Fibroblast of villous mesenchyme (primary cell): ENCODE measurements around the gene DNAH7. TPM values are rescaled to one million over a fixed set of nuclear protein-coding genes. Genes with fewer than 3 reads are reported as not detected.

Source experiments
- DNase-seq: peaks from one replicate; pipeline ENCODE4 v3.0.0-alpha.2; 2010; ENCODE audit warnings: low read depth
- H3K4me3 ChIP-seq: 2 replicates; pipeline ENCODE4 v1.5.1; 2011; ENCODE audit warnings: low read depth, mild to moderate bottlenecking, low read length
- total RNA-seq: library from RNA; depleted of rRNA; stranded (reverse); fragments of >200 nt; gene quantifications from 2 replicates; pipeline ENCODE4 v1.2.3, GENCODE V29; 2012
- TF ChIP-seq, protein P1 (sequence below): IDR thresholded peaks from 2 replicates; pipeline ENCODE4 v1.5.1; 2012; ENCODE audit warnings: low read depth, mild to moderate bottlenecking, low read length; ENCODE audit not compliant: insufficient read depth

Gene DNAH7
- total RNA-seq, 1 donor = under 0.01 TPM

DNA sequence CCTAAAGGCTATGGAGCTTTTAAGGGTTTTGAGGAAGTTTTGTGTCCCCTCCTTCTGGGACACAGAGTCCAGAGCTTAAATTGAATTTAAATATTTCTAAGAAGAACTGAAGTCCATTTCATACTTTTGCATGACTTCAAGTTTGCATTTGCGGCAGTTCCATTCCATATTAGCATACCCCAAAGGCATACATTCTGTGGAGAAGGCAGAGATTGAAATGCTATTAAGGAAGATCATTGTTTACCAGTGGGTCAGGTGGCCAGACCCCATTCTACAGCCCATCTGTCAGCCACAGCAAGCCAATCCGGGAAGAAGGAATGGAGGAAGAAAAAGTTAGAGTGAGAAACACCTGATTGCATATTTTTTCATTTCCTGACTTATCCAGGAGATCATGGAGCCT, 75.0 kb downstream of the DNAH7 start:
- no peak overlapping the region for H3K4me3 ChIP-seq
- no peak for DNase-seq
- TF ChIP-seq, protein P1, sequence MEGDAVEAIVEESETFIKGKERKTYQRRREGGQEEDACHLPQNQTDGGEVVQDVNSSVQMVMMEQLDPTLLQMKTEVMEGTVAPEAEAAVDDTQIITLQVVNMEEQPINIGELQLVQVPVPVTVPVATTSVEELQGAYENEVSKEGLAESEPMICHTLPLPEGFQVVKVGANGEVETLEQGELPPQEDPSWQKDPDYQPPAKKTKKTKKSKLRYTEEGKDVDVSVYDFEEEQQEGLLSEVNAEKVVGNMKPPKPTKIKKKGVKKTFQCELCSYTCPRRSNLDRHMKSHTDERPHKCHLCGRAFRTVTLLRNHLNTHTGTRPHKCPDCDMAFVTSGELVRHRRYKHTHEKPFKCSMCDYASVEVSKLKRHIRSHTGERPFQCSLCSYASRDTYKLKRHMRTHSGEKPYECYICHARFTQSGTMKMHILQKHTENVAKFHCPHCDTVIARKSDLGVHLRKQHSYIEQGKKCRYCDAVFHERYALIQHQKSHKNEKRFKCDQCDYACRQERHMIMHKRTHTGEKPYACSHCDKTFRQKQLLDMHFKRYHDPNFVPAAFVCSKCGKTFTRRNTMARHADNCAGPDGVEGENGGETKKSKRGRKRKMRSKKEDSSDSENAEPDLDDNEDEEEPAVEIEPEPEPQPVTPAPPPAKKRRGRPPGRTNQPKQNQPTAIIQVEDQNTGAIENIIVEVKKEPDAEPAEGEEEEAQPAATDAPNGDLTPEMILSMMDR = no peak

DNA sequence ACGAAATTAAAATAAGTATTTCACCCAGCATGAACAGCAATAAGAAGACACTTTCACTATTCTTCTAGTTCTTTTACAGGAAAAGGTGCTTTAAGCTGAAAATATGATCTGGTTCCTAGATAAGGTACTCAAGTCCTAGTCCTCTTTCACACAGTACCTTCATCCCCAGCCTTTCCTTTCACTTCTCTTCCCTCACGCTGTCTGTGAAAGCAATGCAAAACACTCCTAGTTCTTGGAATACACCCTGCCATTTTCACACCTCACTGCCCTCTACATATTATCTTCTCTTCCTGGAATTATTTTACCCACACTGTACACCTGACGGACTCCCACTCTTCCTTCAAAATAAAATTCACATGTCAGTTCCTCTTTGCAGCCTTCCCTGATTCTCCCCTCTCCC, 82.9 kb downstream of the DNAH7 start:
- no peak overlapping the region for H3K4me3 ChIP-seq
- TF ChIP-seq, protein P1 = no peak
- no peak for DNase-seq

DNA sequence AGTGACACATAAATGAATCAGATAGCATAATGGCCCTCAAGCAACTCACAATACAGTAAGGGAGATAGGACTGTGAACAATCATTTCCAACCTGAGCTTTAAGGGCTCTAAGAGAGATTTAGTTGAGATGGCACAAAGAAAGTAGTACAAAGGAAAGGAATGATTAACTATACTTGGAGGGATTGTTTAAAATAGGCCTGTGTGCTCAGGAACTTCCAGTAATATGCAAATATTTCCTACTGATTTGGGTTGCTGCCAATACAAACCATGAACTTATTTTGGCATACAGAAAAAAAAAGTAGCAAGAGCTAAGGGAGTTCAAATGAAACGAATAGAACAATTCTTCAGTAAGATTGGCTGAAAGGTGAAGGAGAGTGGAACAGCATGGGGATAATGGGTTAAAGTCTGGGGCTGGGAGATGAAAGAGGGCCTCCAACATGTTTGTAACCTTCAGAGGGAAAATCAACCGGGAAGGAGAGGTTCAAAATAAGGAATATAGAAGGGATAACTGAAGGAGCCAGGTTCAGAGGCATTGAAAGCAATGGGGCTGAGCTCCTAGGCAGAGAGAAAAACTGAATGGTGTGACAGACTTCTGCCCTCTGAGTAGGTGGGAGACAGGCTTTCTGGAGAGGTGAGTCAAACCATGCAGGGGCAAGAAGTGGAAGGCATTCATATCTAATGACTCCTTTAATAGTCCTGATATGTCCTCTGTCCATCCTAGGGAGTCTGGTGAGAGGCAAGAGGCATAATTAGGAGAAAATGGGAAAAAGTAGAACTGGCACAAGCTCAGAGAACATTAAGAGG, 83.5 kb downstream of the DNAH7 start:
- DNase-seq = no peak
- H3K4me3 ChIP-seq = no peak overlapping the region
- TF ChIP-seq, protein P1 = no peak

DNA sequence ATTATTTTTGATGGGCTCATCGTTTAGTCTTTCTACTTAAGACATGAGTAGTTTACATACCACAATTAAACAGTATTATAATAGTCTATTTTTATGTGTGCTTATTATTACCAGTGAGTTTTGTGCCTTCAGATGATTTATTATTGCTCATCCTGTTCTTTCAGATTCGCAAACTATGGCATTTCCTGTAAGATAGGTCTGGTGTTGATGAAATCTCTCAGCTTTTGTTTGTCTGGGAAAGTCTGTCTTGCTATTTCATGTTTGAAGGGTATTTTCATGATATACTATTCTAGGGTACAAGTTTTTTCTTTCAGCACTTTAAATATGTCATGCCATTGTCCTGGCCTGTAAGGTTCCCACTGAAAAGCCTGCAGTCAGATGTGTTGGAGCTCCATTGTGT, 101.3 kb downstream of the DNAH7 start:
- TF ChIP-seq, protein P1 = no peak
- peak; percentile 33 for DNase-seq
- no peak overlapping the region for H3K4me3 ChIP-seq

DNA sequence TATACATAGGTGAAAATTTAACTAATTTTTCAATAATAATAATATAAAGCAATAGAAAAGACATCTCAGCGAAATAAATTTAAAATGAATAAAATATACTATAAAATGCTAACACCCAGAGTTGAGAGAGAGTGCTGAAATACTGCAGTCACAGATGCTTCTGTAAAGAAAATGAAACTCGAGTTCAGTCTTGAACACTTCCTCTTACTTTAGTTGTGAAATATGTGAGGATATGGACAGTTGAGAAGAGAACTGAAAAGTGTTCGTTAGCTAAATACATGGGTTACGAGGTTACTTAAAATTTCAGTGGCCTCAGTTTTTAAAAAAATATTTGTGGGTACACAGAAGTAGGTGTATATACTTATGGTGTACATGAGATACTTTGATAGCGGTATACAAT, 106.8 kb downstream of the DNAH7 start:
- no peak for DNase-seq
- TF ChIP-seq, protein P1 = no peak
- no peak overlapping the region for H3K4me3 ChIP-seq

DNA sequence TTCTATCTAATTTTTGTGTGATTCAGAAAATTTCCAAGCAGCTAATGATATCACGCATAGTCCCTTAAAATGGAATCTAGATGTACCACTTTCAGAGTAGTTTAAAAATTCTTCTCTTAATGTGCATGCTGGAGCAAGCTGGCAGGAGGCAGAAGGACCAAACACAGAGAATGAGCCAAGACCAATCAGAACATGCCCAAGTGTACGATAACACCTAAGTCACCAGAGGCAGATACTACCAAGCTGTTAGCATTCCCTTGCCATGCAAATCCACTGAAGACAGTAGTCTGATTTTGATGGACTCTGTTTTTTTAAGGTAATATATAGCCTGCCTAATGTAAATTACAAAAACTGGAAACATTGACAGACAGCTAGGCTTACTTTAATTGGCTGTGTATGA, 109.3 kb downstream of the DNAH7 start:
- DNase-seq = no peak
- no peak overlapping the region for H3K4me3 ChIP-seq
- TF ChIP-seq, protein P1 = no peak

DNA sequence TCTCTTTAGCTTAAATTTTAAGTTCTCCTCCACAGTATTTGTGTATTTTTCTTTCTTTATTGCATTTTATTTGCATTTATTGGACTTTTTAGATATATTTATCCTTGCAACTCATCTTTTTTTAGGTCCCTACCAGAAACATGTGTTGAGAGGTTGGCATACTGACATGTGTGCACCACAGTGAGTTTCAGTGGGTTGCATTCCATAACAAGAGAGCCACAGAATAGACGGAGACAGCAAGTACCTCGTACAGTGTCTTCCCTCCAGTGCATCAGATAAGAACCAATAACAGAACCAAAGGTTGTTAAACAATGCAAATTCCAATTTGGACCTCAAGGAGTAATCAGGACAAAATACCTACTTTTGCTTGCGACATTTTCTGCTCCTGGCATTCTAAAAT, 111.9 kb downstream of the DNAH7 start:
- H3K4me3 ChIP-seq = no peak overlapping the region
- TF ChIP-seq, protein P1 = no peak
- DNase-seq = no peak
